A673 (cell line): Measurements from ENCODE around the gene PRKCI. TPM values are rescaled to one million over a fixed set of nuclear protein-coding genes. Genes with fewer than 3 reads are reported as not detected.

Experiments
- BruUV-seq: library from RNA; stranded (reverse); fragments of 400-500 nt; replicated peaks from 2 replicates; lab custom pipeline; 2021; lab: Mats Ljungman, UMichigan
- CTCF ChIA-PET: fragments of 300-600 bp; sonication (Branson Sonifier 250); formaldehyde crosslinking; loops from one replicate; lab custom pipeline; 2022; ENCODE audit warnings: antibody characterized with exemption; lab: Charles Lee
- POLR2A ChIA-PET: fragments of 300-600 bp; sonication (Branson Sonifier 250); formaldehyde crosslinking; loops from one replicate; lab custom pipeline; 2022; ENCODE audit warnings: antibody characterized with exemption; ENCODE audit not compliant: low non-redundant PET; lab: Charles Lee
- DNase-seq: peaks from one replicate; pipeline ENCODE4 v3.0.0-alpha.2; 2015; ENCODE audit warnings: low spot score
- H3K27ac ChIP-seq: fragments of 200-600 bp; sonication (generic); 2 replicates; pipeline ENCODE4 v1.5.1; 2016; ENCODE audit warnings: mixed run types, low read depth, mild to moderate bottlenecking, mixed read lengths, antibody characterized with exemption, low read length; ENCODE audit not compliant: poor library complexity, severe bottlenecking
- H3K27me3 ChIP-seq: fragments of 200-600 bp; sonication (generic); replicated peaks from 2 replicates; pipeline ENCODE4 v1.6.1; 2017; ENCODE audit warnings: mixed run types, low read depth, mild to moderate bottlenecking, mixed read lengths, antibody characterized with exemption, low read length; ENCODE audit not compliant: insufficient read depth, poor library complexity
- H3K36me3 ChIP-seq: fragments of 200-600 bp; sonication (generic); 2 replicates; pipeline ENCODE4 v1.6.1; 2016; ENCODE audit warnings: mixed run types, mild to moderate bottlenecking, mixed read lengths, antibody characterized with exemption, low read length; ENCODE audit not compliant: insufficient read depth, poor library complexity, severe bottlenecking
- H3K4me1 ChIP-seq: fragments of 200-600 bp; sonication (generic); 2 replicates; pipeline ENCODE4 v1.6.1; 2017; ENCODE audit warnings: mixed run types, mild to moderate bottlenecking, mixed read lengths, antibody characterized with exemption, low read length; ENCODE audit not compliant: insufficient read depth, poor library complexity, severe bottlenecking
- H3K4me3 ChIP-seq: fragments of 200-600 bp; sonication (generic); 2 replicates; pipeline ENCODE4 v1.5.1; 2016; ENCODE audit warnings: low read depth, mixed run types, mild to moderate bottlenecking, mixed read lengths, low read length; ENCODE audit not compliant: poor library complexity, severe bottlenecking
- H3K9me3 ChIP-seq: fragments of 200-600 bp; sonication (generic); 2 replicates; pipeline ENCODE4 v1.6.1; 2016; ENCODE audit warnings: mixed run types, low read depth, mild to moderate bottlenecking, mixed read lengths, antibody characterized with exemption, low read length; ENCODE audit not compliant: poor library complexity, severe bottlenecking
- EZH2 ChIP-seq: fragments of 200-600 bp; sonication (generic); IDR thresholded peaks from 2 replicates; pipeline ENCODE4 v1.6.1; 2017; ENCODE audit warnings: borderline replicate concordance, low read depth, mild to moderate bottlenecking, mixed read lengths, antibody characterized with exemption, low read length; ENCODE audit not compliant: poor library complexity, severe bottlenecking
- intact Hi-C: fragments of 100-400 bp; cut with micrococcal nuclease; formaldehyde crosslinking; loops from one replicate; pipeline ENCODE4 v1.10.0; 2022; ENCODE audit not compliant: unreplicated experiment
- total RNA-seq: library from RNA; stranded (reverse); gene quantifications from 2 replicates; pipeline ENCODE4 v1.2.3, GENCODE V29; 2021
- TF ChIP-seq, protein P1 (sequence below): fragments of 300-800, 200-600 bp; sonication (generic); conservative IDR thresholded peaks from 2 replicates; pipeline ENCODE4 v1.5.1; 2017; ENCODE audit warnings: low read depth, mild to moderate bottlenecking, antibody characterized with exemption, low read length, moderate library complexity, mixed read lengths

The PRKCI gene
- total RNA-seq, 1 experiment from 2014 or later, result 48.2 TPM

DNA sequence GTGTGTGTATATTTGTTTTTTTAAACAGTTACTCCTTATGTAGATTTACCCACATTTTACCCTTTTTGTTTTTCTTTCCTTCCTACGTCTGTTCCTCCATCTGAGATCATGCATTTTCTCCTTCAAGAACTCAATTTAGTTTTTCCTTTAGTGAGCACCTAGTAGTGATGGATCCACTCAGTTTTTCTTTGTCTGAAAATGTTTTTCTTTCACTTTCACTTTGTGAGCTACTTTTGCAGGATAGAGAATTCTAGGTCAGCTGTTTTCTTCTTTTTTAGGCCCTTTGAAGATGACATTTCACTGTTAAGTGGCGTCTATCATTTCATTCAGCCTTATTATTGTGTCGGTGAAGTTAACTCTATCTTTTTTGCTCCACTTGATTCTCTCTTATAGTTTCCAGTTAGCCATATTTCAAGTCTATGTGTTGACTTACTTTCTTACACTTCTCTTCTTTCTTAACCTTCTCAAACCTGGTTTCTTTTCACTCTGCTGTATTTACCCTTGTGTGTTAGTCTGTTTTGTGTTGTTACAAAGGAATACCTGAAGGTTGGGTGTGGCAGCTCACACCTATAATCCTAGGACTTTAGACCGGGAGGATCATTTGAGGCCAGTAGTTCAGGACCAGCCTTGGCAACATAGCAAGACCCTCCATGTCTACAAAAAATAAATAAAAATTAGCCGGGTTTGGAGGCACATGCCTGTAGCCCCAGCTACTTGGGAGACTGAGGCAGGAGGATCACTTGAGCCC, 55.8 kb downstream of the PRKCI start:
- Histone ChIP-seq H3K27ac (no peak overlapping the region), H3K36me3 (peaks cover 23% of the 10 kb centered on the region), H3K4me3 (no peak overlapping the region), H3K4me1 (no peaks in the 10 kb centered on the region), H3K9me3 (no peaks in the 10 kb centered on the region), H3K27me3 (no peaks in the 10 kb centered on the region)
- ChIA-PET CTCF (no interaction called here), POLR2A (no interaction called here)
- DNase-seq, result no peak
- BruUV-seq, result no TSS peak
- intact Hi-C loops, result no loop called here
- no peak for TF ChIP-seq EZH2

DNA sequence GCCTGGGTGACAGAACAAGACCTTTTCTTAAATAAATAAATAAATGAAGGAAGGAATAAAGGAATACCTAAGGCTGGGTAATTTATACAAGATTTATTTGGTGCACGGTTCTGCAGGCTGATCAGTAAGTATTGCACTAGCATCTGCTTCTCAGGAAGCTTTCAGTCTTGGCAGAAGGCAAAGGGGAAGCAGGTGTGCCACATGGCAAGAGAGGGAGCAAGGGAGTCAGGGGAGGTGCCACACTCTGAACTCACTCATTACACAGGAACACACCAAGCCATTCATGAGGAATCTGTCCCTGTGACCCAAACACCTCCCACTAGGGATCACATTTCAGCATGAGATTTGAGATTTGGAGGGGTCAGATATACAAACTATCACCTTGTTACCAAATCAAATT, 56.4 kb downstream of the PRKCI start:
- no TSS peak for BruUV-seq
- Histone ChIP-seq H3K27me3 (no peaks in the 10 kb centered on the region), H3K27ac (no peak overlapping the region), H3K4me3 (no peak overlapping the region), H3K36me3 (peaks cover 18% of the 10 kb centered on the region), H3K9me3 (no peaks in the 10 kb centered on the region), H3K4me1 (no peaks in the 10 kb centered on the region)
- ChIA-PET POLR2A (no interaction called here), CTCF (no interaction called here)
- intact Hi-C loops, result no loop called here
- TF ChIP-seq, protein P1, sequence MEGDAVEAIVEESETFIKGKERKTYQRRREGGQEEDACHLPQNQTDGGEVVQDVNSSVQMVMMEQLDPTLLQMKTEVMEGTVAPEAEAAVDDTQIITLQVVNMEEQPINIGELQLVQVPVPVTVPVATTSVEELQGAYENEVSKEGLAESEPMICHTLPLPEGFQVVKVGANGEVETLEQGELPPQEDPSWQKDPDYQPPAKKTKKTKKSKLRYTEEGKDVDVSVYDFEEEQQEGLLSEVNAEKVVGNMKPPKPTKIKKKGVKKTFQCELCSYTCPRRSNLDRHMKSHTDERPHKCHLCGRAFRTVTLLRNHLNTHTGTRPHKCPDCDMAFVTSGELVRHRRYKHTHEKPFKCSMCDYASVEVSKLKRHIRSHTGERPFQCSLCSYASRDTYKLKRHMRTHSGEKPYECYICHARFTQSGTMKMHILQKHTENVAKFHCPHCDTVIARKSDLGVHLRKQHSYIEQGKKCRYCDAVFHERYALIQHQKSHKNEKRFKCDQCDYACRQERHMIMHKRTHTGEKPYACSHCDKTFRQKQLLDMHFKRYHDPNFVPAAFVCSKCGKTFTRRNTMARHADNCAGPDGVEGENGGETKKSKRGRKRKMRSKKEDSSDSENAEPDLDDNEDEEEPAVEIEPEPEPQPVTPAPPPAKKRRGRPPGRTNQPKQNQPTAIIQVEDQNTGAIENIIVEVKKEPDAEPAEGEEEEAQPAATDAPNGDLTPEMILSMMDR, result no peak
- no peak for TF ChIP-seq EZH2
- no peak for DNase-seq

DNA sequence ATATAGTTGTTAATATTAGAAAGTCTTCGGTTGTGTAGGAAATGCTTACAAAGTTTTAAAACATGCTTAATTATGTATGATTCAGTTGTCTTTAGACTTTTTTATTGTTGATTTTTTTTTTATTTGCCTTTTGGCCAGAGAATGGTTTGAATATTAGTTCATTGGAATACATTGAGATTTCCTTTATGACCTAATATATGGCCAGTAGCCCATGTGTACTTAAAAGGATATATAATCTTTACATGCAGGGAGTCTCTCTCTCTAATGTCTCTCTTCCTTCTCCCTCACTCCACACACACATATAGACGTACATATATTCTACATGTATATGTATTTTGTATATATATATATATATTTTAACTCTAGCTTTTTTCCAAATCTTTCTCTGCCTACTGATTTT, 68.0 kb downstream of the PRKCI start:
- intact Hi-C loops, result no loop called here
- BruUV-seq, result no TSS peak
- no peaks in the 10 kb centered on the region for H3K36me3 ChIP-seq
- H3K27ac ChIP-seq, result no peak overlapping the region
- H3K27me3 ChIP-seq, result no peaks in the 10 kb centered on the region
- TF ChIP-seq, protein P1, result no peak
- TF ChIP-seq EZH2, result no peak
- ChIA-PET CTCF (no interaction called here), POLR2A (no interaction called here)
- DNase-seq, result no peak
- H3K4me1 ChIP-seq, result no peaks in the 10 kb centered on the region
- no peak overlapping the region for H3K4me3 ChIP-seq
- H3K9me3 ChIP-seq, result no peaks in the 10 kb centered on the region

DNA sequence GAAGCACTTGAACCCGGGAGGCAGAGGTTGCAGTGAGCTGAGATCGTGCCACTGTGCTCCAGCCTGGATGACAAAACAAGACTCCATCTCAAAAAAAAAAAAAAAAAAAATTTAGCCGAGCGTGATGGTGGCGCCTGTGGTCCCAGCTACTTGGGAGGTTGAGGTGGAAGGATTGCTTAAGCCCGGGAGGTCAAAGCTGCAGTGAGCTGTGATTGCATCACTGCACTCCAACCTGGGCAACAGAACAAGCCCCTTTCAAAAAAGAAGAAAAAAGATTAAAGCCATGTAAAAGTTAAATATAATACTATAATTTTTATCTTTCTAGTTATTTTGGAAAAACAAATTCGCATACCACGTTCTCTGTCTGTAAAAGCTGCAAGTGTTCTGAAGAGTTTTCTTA, 73.4 kb downstream of the PRKCI start:
- ChIA-PET CTCF (no interaction called here), POLR2A (no interaction called here)
- no peaks in the 10 kb centered on the region for H3K9me3 ChIP-seq
- no peak overlapping the region for H3K4me3 ChIP-seq
- no TSS peak for BruUV-seq
- TF ChIP-seq, protein P1, result no peak
- no peak for TF ChIP-seq EZH2
- DNase-seq, result no peak
- H3K27ac ChIP-seq, result no peak overlapping the region
- H3K4me1 ChIP-seq, result no peaks in the 10 kb centered on the region
- intact Hi-C loops, result no loop called here
- peaks cover 8% of the 10 kb centered on the region for H3K36me3 ChIP-seq
- H3K27me3 ChIP-seq, result no peaks in the 10 kb centered on the region
